ENCODE data around the gene L3HYPDH.

Gene L3HYPDH

GRCh38 chr14:59483819-59484638, at the start of gene L3HYPDH, which contains the start of gene JKAMP:
Gene L3HYPDH (minus strand): TSS chr14:59484408. CDS start chr14:59484316, 92 bp downstream.
Gene JKAMP (plus strand): TSS chr14:59484517. CDS start chr14:59484590, 73 bp downstream.
- peak; percentile 81 for DNase-seq

GRCh38 chr14:59532419-59532818, 48.2 kb upstream of the L3HYPDH start:
- DNase-seq = no peak

- DNase-seq = no peak
Measured at GRCh38 chr14:59530349-59530748, 46.1 kb upstream of the L3HYPDH start.

- no peak for DNase-seq
Measured at GRCh38 chr14:59529189-59529588, 45.0 kb upstream of the L3HYPDH start.

- no peak for DNase-seq
Measured at GRCh38 chr14:59520224-59520623, 36.0 kb upstream of the L3HYPDH start.

GRCh38 chr14:59511916-59512575, 27.8 kb upstream of the L3HYPDH start:
- DNase-seq = peak; percentile 17

- no peak for DNase-seq
Measured at GRCh38 chr14:59510966-59511365, 26.8 kb upstream of the L3HYPDH start.

- no peak for DNase-seq
Measured at GRCh38 chr14:59510001-59510400, 25.8 kb upstream of the L3HYPDH start.

- DNase-seq = no peak
Measured at GRCh38 chr14:59509101-59509500, 24.9 kb upstream of the L3HYPDH start.

- DNase-seq = no peak
Measured at GRCh38 chr14:59507752-59508103, 23.5 kb upstream of the L3HYPDH start.

- DNase-seq = peak; percentile 39
Measured at GRCh38 chr14:59507063-59507751, 23.0 kb upstream of the L3HYPDH start.

- DNase-seq = no peak
Measured at GRCh38 chr14:59503256-59503655, 19.0 kb upstream of the L3HYPDH start.

GRCh38 chr14:59500732-59501131, 16.5 kb upstream of the L3HYPDH start:
- no peak for DNase-seq

- DNase-seq = no peak
Measured at GRCh38 chr14:59492384-59492783, 8.2 kb upstream of the L3HYPDH start.

GRCh38 chr14:59490756-59491155, 6.5 kb upstream of the L3HYPDH start:
- no peak for DNase-seq

- DNase-seq = no peak
Measured at GRCh38 chr14:59484639-59485175, 499 bp upstream of the L3HYPDH start.

GRCh38 chr14:59483363-59483762, 845 bp downstream of the L3HYPDH start:
- DNase-seq = no peak

- DNase-seq = no peak
Measured at GRCh38 chr14:59482541-59483331, 1.5 kb downstream of the L3HYPDH start.

- DNase-seq = no peak
Measured at GRCh38 chr14:59481871-59482540, 2.2 kb downstream of the L3HYPDH start.

GRCh38 chr14:59481407-59481806, 2.8 kb downstream of the L3HYPDH start:
- no peak for DNase-seq

GRCh38 chr14:59480166-59480565, 4.0 kb downstream of the L3HYPDH start:
- DNase-seq = no peak

- DNase-seq = no peak
Measured at GRCh38 chr14:59478540-59478939, 5.7 kb downstream of the L3HYPDH start.
